HCT116 (cell line): ENCODE results near the gene HCN3. TPM values are rescaled to one million over a fixed set of nuclear protein-coding genes. Genes with fewer than 3 reads are reported as not detected.

Source experiments
- ATAC-seq: fragments of 200-7000 bp; cut with Tn5 transposase; 2 replicates; pipeline ENCODE4 v1.9.1; 2020; ENCODE audit warnings: mild to moderate bottlenecking, moderate library complexity
- BruUV-seq: library from RNA; stranded (reverse); fragments of 400-500 nt; replicated peaks from 2 replicates; lab custom pipeline; 2021; lab: Mats Ljungman, UMichigan
- CTCF ChIA-PET: fragments of 300-600 bp; sonication (Branson Sonifier 250); formaldehyde crosslinking; loops from one replicate; lab custom pipeline; 2021; ENCODE audit warnings: antibody characterized with exemption; lab: Charles Lee
- POLR2A ChIA-PET: fragments of 300-600, 350-600 bp; sonication (Branson Sonifier 250); formaldehyde crosslinking; loops from one replicate; lab custom pipeline; 2021; ENCODE audit warnings: antibody characterized with exemption; lab: Charles Lee
- RAD21 ChIA-PET, 2 experiments: fragments of 300-600 bp; sonication (Branson Sonifier 250); formaldehyde crosslinking; loops; one replicate each; lab custom pipeline; 2023; ENCODE audit warnings: low total read pairs in 2 of 2; ENCODE audit not compliant: uncharacterized antibody in 2 of 2, unreplicated experiment in 2 of 2, low non-redundant PET in 1 of 2; lab: Charles Lee
- DNase-seq: peaks from one replicate; pipeline ENCODE4 v3.0.0-alpha.2; 2010; ENCODE audit warnings: low read depth, low spot score
- H2AFZ ChIP-seq: fragments of 200-600 bp; shearing (Covaris generic), sonication (generic); 2 replicates; pipeline ENCODE4 v1.6.1; 2017; ENCODE audit warnings: low read depth, mixed run types, mixed read lengths, antibody characterized with exemption, low read length; ENCODE audit not compliant: poor library complexity, severe bottlenecking
- H3K27ac ChIP-seq: 2 replicates; pipeline ENCODE4 v1.5.1; 2012; ENCODE audit warnings: low read depth, low read length
- H3K27me3 ChIP-seq: fragments of 200-600 bp; sonication (generic); 2 replicates; pipeline ENCODE4 v1.6.1; 2016; ENCODE audit warnings: mixed run types, low read length, mixed read lengths; ENCODE audit not compliant: insufficient read depth
- H3K36me3 ChIP-seq, 2 experiments: fragments of 200-500 bp in 1 of 2; fragments of 200-600 bp in 1 of 2; sonication (Bioruptor generic) in 1 of 2; sonication (generic) in 1 of 2; 2 replicates each; pipeline versions ENCODE4 v1.5.1 to v1.6.1; 2014 to 2016; ENCODE audit warnings: low read length in 2 of 2, inconsistent platforms in 1 of 2, mixed read lengths in 1 of 2, mixed run types in 1 of 2; ENCODE audit not compliant: insufficient read depth in 2 of 2, control insufficient read depth in 1 of 2
- H3K4me1 ChIP-seq, 2 experiments: fragments of 200-600 bp in 1 of 2; sonication (generic) in 1 of 2; 2 replicates each; pipeline versions ENCODE4 v1.5.1 to v1.6.1; 2012 to 2017; ENCODE audit warnings: low read length in 2 of 2, inconsistent platforms in 1 of 2, mild to moderate bottlenecking in 1 of 2, mixed read lengths in 1 of 2, mixed run types in 1 of 2, moderate library complexity in 1 of 2; ENCODE audit not compliant: insufficient read depth in 2 of 2, control insufficient read depth in 1 of 2
- H3K4me2 ChIP-seq: fragments of 200-600 bp; sonication (generic); 2 replicates; pipeline ENCODE4 v1.6.1; 2017; ENCODE audit warnings: mixed run types, low read length, mixed read lengths
- H3K4me3 ChIP-seq, 2 experiments: fragments of 200-600 bp in 1 of 2; sonication (generic) in 1 of 2; replicated peaks in 1 of 2; 2 replicates each; pipeline ENCODE4 v1.5.1; 2011 to 2016; ENCODE audit warnings: low read length in 2 of 2, control low read depth in 1 of 2, low read depth in 1 of 2, mild to moderate bottlenecking in 1 of 2, mixed read lengths in 1 of 2, mixed run types in 1 of 2
- H3K79me2 ChIP-seq: fragments of 200-600 bp; sonication (generic); 2 replicates; pipeline ENCODE4 v1.6.1; 2017; ENCODE audit warnings: mild to moderate bottlenecking, mixed run types, low read length, moderate library complexity, mixed read lengths; ENCODE audit not compliant: insufficient read depth
- H3K9ac ChIP-seq: fragments of 200-600 bp; sonication (generic); 2 replicates; pipeline ENCODE4 v1.6.1; 2016; ENCODE audit warnings: low read length, mixed read lengths
- H3K9me2 ChIP-seq: fragments of 200-600 bp; sonication (generic), shearing (Covaris generic); 2 replicates; pipeline ENCODE4 v1.6.1; 2017; ENCODE audit warnings: mixed run types, mild to moderate bottlenecking, moderate library complexity; ENCODE audit not compliant: insufficient read depth
- H3K9me3 ChIP-seq, 2 experiments: fragments of 200-500 bp in 1 of 2; fragments of 200-600 bp in 1 of 2; sonication (Bioruptor generic) in 1 of 2; sonication (generic) in 1 of 2; 2 replicates each; pipeline ENCODE4 v1.6.1; 2014 to 2017; ENCODE audit warnings: low read length in 2 of 2, mixed read lengths in 2 of 2, inconsistent platforms in 1 of 2, low read depth in 1 of 2, mild to moderate bottlenecking in 1 of 2, mixed run types in 1 of 2, moderate library complexity in 1 of 2; ENCODE audit not compliant: control insufficient read depth in 1 of 2, insufficient read depth in 1 of 2
- H4K20me1 ChIP-seq: fragments of 200-600 bp; sonication (generic), shearing (Covaris generic); 2 replicates; pipeline ENCODE4 v1.6.1; 2017; ENCODE audit warnings: mixed run types, mild to moderate bottlenecking, moderate library complexity; ENCODE audit not compliant: insufficient read depth
- ATF3 ChIP-seq: IDR thresholded peaks from 2 replicates; pipeline ENCODE4 v1.6.1; 2012
- CBX3 ChIP-seq: IDR thresholded peaks from 2 replicates; pipeline ENCODE4 v1.6.1; 2012; ENCODE audit warnings: low read depth
- EGR1 ChIP-seq: IDR thresholded peaks from 2 replicates; pipeline ENCODE4 v1.6.1; 2012; ENCODE audit warnings: low read depth
- EZH2 ChIP-seq: fragments of 200-600 bp; sonication (generic); IDR thresholded peaks from 2 replicates; pipeline ENCODE4 v1.6.1; 2017; ENCODE audit warnings: antibody characterized with exemption, mixed run types
- FOSL1 ChIP-seq: IDR thresholded peaks from 2 replicates; pipeline ENCODE4 v1.6.1; 2012; ENCODE audit warnings: low read depth
- MAX ChIP-seq: IDR thresholded peaks from 2 replicates; pipeline ENCODE4 v1.6.1; 2012
- POLR2A ChIP-seq: IDR thresholded peaks from 2 replicates; pipeline ENCODE4 v1.7.0; 2011; ENCODE audit warnings: borderline replicate concordance; ENCODE audit not compliant: insufficient read depth, insufficient read length; ENCODE audit errors: extremely low read depth
- POLR2AphosphoS5 ChIP-seq: IDR thresholded peaks from 2 replicates; pipeline ENCODE4 v1.6.1; 2011; ENCODE audit warnings: mild to moderate bottlenecking, low read depth, low read length, moderate library complexity
- RAD21 ChIP-seq: IDR thresholded peaks from 2 replicates; pipeline ENCODE4 v1.6.1; 2012; ENCODE audit warnings: low read depth, mild to moderate bottlenecking
- REST ChIP-seq: IDR thresholded peaks from 2 replicates; pipeline ENCODE4 v1.6.1; 2012; ENCODE audit warnings: low read depth
- SIN3A ChIP-seq: IDR thresholded peaks from 2 replicates; pipeline ENCODE4 v1.6.1; 2012; ENCODE audit warnings: low read depth
- SRF ChIP-seq: IDR thresholded peaks from 2 replicates; pipeline ENCODE4 v1.6.1; 2012; ENCODE audit warnings: low read depth
- YY1 ChIP-seq: IDR thresholded peaks from 2 replicates; pipeline ENCODE4 v1.6.1; 2011; ENCODE audit warnings: low read length, low read depth, moderate library complexity, mild to moderate bottlenecking; ENCODE audit not compliant: insufficient replicate concordance; ENCODE audit errors: extremely low read depth
- ZFX ChIP-seq: fragments of 450-650 bp; IDR thresholded peaks from 2 replicates; pipeline ENCODE4 v1.6.1; 2017
- intact Hi-C: fragments of 100-400 bp; cut with micrococcal nuclease; formaldehyde crosslinking; loops from 2 replicates; pipeline ENCODE4 v1.10.0; 2022
- total RNA-seq: library from RNA; stranded (reverse); gene quantifications from one replicate; pipeline ENCODE4 v1.2.1, GENCODE V29; 2021; ENCODE audit not compliant: unreplicated experiment

Gene HCN3
- total RNA-seq, 1 experiment from 2014 or later: 8.5 TPM

- no peaks in the 10 kb centered on the region for H3K9me2 ChIP-seq
- intact Hi-C loops: loop anchor here (5.0 kb wide), 1 partner anchor 36 kb away; the partner anchor contains the start of genes MTX1 and THBS3
- H3K27me3 ChIP-seq: no peaks in the 10 kb centered on the region
- H3K9me3 ChIP-seq: no peaks in the 10 kb centered on the region
- H3K9ac ChIP-seq: peak overlapping the region; percentile 80; the same call in 1 of the 2 replicates
- H3K36me3 ChIP-seq: peaks cover 0 to 2% of the 10 kb centered on the region in 2 experiments; a peak in 3 of 4 replicates
- H3K4me3 ChIP-seq: peak overlapping the region; percentile 69 to 74; a peak in 3 of 4 replicates
- H2AFZ ChIP-seq: no peak overlapping the region
- ATAC-seq: no peak
- ChIA-PET POLR2A (interaction anchor here (1.6 to 1.7 kb wide), 2 partner anchors 16 to 49 kb away, joined by 7 read pairs; no protein-coding TSS in a partner anchor), RAD21 (no interaction called here)
- peak overlapping the region; percentile 76 for H3K4me2 ChIP-seq
- no peak for DNase-seq
- peaks cover 16 to 46% of the 10 kb centered on the region in 2 experiments for H3K4me1 ChIP-seq
- no peaks in the 10 kb centered on the region for H4K20me1 ChIP-seq
- TF ChIP-seq SRF (no peak), MAX (no peak), POLR2A (no peak), EGR1 (no peak), REST (no peak), SIN3A (no peak), POLR2AphosphoS5 (no peak), CBX3 (no peak), ATF3 (no peak), FOSL1 (no peak), RAD21 (no peak), ZFX (no peak), YY1 (no peak), EZH2 (no peak)
- TF ChIP-seq, all 23 proteins: peak for 0
- CTCF ChIA-PET: interaction anchor here (1.4 kb wide), 1 partner anchor 70 kb away, joined by 5 read pairs; the partner anchor contains the start of gene KRTCAP2
- Histone ChIP-seq H3K79me2 (no peaks in the 10 kb centered on the region), H3K27ac (no peak overlapping the region)
- no TSS peak for BruUV-seq
Observed at GRCh38 chr1:155242805-155243358, 34.4 kb upstream of the HCN3 start.
